ENCODE results near the gene ARID1B. TPM values are rescaled to one million over a fixed set of nuclear protein-coding genes. Genes with fewer than 3 reads are reported as not detected.

Gene ARID1B
- total RNA-seq, 1 experiment from 2014 or later, result 60.3 TPM

- TF ChIP-seq STAT6 (CRISPR knock-in tag; conservative IDR thresholded peaks at IDR 0.05; ENCODE audit: low read depth) (no peak), CTCF (IDR thresholded peaks at IDR 0.05) (no peak)
Measured at GRCh38 chr6:156911581-156911980, 134.4 kb downstream of the ARID1B start (continued).

- no peaks in the 10 kb centered on the region for H3K27me3 Mint-ChIP-seq (ENCODE audit: low read depth)
- DNase-seq (ENCODE audit: low spot score), result no peak
- ChIA-PET POLR2A (interaction anchor here (0.7 kb wide), 1 partner anchor 329 kb away, joined by 3 read pairs; no protein-coding TSS in a partner anchor), CTCF (interaction anchor here (0.7 kb wide), 1 partner anchor 30 kb away, joined by 3 read pairs; no protein-coding TSS in a partner anchor)
- no peak overlapping the region for H3K4me3 Mint-ChIP-seq
- H3K4me1 Mint-ChIP-seq, result peaks cover 46% of the 10 kb centered on the region
- H3K27ac Mint-ChIP-seq, result peak overlapping the region; percentile 72
- peak; percentile 85 for ATAC-seq
- no peaks in the 10 kb centered on the region for H3K9me3 Mint-ChIP-seq
- no peaks in the 10 kb centered on the region for H3K36me3 Mint-ChIP-seq
- TF ChIP-seq ZNF532 (CRISPR knock-in tag; IDR thresholded peaks at IDR 0.05; ENCODE audit: borderline replicate concordance) (no peak), HMGA2 (CRISPR knock-in tag; IDR thresholded peaks at IDR 0.05) (no peak), PREB (CRISPR knock-in tag; IDR thresholded peaks at IDR 0.05; ENCODE audit: borderline replicate concordance) (no peak), NFATC4 (CRISPR knock-in tag; IDR thresholded peaks at IDR 0.05) (no peak), TCF7 (CRISPR knock-in tag; IDR thresholded peaks at IDR 0.05; ENCODE audit: low read depth) (no peak), FOXP1 (CRISPR knock-in tag; IDR thresholded peaks at IDR 0.05; ENCODE audit: borderline replicate concordance) (no peak), ATF2 (CRISPR knock-in tag; IDR thresholded peaks at IDR 0.05; ENCODE audit: borderline replicate concordance, low read depth) (no peak), SP1 (CRISPR knock-in tag; conservative IDR thresholded peaks at IDR 0.05) (no peak), OVOL2 (CRISPR knock-in tag; IDR thresholded peaks at IDR 0.05; ENCODE audit: borderline replicate concordance) (no peak), MLX (CRISPR knock-in tag; IDR thresholded peaks at IDR 0.05) (no peak), E2F4 (CRISPR knock-in tag; IDR thresholded peaks at IDR 0.05; ENCODE audit: borderline replicate concordance, low read depth) (no peak), ZNF219 (CRISPR knock-in tag; IDR thresholded peaks at IDR 0.05; ENCODE audit: borderline replicate concordance) (no peak), IRF1 (CRISPR knock-in tag; IDR thresholded peaks at IDR 0.05) (no peak), KAT7 (CRISPR knock-in tag; IDR thresholded peaks at IDR 0.05; ENCODE audit: borderline replicate concordance) (no peak), ZNF416 (CRISPR knock-in tag; IDR thresholded peaks at IDR 0.05) (no peak), EMX1 (CRISPR knock-in tag; IDR thresholded peaks at IDR 0.05) (no peak), ZSCAN18 (CRISPR knock-in tag; IDR thresholded peaks at IDR 0.05) (no peak)
Measured at GRCh38 chr6:156912431-156912830, 135.3 kb downstream of the ARID1B start.
